ENCODE data around the gene UBAP2.
"Not testable (repeated sequence)": the region's sequence is repeated elsewhere in the genome, so short reads cannot be mapped to it uniquely, and the experiment has no call there.

- not testable (repeated sequence) for TF ChIP-seq CTCF, POLR2A (IDR thresholded peaks at IDR 0.05)
Measured at GRCh38 chr9:33962468-33962867, 86.2 kb downstream of the UBAP2 start.

Measured in prostate gland (tissue), 2 donors.